ENCODE measurements around the gene CACNG1. TPM values are rescaled to one million over a fixed set of nuclear protein-coding genes. Genes with fewer than 3 reads are reported as not detected.

CACNG1 gene
- polyA plus RNA-seq, 1 donor (not counting 4 experiments of a cell fraction or from before 2014, with no cell fraction given): not detected

DNA sequence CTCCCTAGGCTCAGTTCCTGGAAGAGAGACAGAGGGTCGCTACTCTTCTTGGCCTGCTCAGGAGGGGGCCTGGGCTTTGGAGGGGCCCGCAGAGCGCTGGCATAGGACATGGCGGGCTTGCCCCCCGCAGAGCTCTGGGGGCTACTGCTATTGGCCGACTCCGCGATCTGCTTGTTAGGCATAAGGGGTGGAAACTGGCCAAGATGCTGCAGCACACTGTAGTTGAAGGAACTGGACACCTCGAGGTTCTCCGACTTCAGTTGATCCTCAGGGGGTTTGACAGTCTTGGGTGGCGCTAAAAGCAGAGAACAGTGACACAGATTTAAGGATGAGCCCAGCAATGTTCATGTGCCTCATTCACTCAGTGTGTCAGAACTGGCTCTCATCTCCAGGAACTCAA is 33.9 kb downstream of the CACNG1 start:
- no peak overlapping the region for H2AFZ ChIP-seq (ENCODE audit: control insufficient read depth, low read length)
- H3K4me3 ChIP-seq (ENCODE audit: control insufficient read depth in 2 of 3, extremely low read depth in 1 of 3, insufficient read depth in 2 of 3, low read depth in 1 of 3, low read length in 3 of 3): no peak overlapping the region
- H3K27ac ChIP-seq (ENCODE audit: control insufficient read depth, insufficient read depth, low read length): no peak overlapping the region
- TF ChIP-seq EZH2 (IDR thresholded peaks at IDR 0.05; ENCODE audit: low read length): no peak
- TF ChIP-seq, protein P1, sequence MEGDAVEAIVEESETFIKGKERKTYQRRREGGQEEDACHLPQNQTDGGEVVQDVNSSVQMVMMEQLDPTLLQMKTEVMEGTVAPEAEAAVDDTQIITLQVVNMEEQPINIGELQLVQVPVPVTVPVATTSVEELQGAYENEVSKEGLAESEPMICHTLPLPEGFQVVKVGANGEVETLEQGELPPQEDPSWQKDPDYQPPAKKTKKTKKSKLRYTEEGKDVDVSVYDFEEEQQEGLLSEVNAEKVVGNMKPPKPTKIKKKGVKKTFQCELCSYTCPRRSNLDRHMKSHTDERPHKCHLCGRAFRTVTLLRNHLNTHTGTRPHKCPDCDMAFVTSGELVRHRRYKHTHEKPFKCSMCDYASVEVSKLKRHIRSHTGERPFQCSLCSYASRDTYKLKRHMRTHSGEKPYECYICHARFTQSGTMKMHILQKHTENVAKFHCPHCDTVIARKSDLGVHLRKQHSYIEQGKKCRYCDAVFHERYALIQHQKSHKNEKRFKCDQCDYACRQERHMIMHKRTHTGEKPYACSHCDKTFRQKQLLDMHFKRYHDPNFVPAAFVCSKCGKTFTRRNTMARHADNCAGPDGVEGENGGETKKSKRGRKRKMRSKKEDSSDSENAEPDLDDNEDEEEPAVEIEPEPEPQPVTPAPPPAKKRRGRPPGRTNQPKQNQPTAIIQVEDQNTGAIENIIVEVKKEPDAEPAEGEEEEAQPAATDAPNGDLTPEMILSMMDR (optimal IDR thresholded peaks at IDR 0.05 in 1 of 3, IDR thresholded peaks at IDR 0.05 in 1 of 3, conservative IDR thresholded peaks at IDR 0.05 in 1 of 3; ENCODE audit: extremely low read depth in 1 of 3, insufficient read depth in 2 of 3, low read length in 3 of 3): no peak
- no peaks in the 10 kb centered on the region for H3K9me1 ChIP-seq (ENCODE audit: control insufficient read depth, extremely low read depth, insufficient read depth, low read length)
- peaks cover 0 to 6% of the 10 kb centered on the region in 2 experiments for H3K36me3 ChIP-seq (ENCODE audit: control insufficient read depth in 2 of 2, extremely low read depth in 1 of 2, insufficient read depth in 2 of 2, low read length in 2 of 2)
- H3K9me3 ChIP-seq (ENCODE audit: control insufficient read depth, low read depth, low read length): no peaks in the 10 kb centered on the region
- no peak overlapping the region for H3K4me2 ChIP-seq (ENCODE audit: control insufficient read depth, extremely low read depth, insufficient read depth, low read depth, low read length)
- no peak for DNase-seq (ENCODE audit: low read depth, low spot score)
- dilution Hi-C loops (cut with MboI; ENCODE audit: extremely low pct_ligation_motif_present, low sequenced_read_pairs): no loop called here
- no peaks in the 10 kb centered on the region for H3K4me1 ChIP-seq (ENCODE audit: control insufficient read depth, extremely low read depth, insufficient read depth, low read length)
- no peaks in the 10 kb centered on the region for H3K27me3 ChIP-seq (ENCODE audit: control insufficient read depth, extremely low read depth, insufficient read depth, low read length)
- no peak overlapping the region for H3K9ac ChIP-seq (ENCODE audit: control insufficient read depth, extremely low read depth, insufficient read depth, low read length)
- H4K20me1 ChIP-seq (ENCODE audit: control insufficient read depth, extremely low read depth, insufficient read depth, low read length): no peaks in the 10 kb centered on the region
- no peak for FAIRE-seq
- H3K79me2 ChIP-seq (ENCODE audit: control insufficient read depth, insufficient read depth, low read length): no peaks in the 10 kb centered on the region

DNA sequence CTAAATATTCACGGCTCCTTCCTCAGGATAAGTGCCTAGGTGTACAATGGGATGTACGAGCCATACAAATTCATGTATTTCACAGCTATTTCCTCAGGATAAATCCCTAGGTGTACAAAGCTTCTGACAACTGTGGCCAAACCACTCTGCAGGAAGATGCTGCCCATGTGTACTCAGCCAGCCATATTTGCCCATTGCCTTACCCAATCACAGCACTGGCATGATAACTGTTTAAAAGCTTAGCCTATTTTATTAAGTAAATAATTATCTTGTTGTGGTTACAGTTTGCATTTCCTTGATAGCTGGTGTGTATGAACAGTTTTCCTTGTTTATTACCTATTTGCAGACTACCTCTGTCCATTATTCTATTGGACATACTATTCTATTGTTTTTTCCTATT is 35.1 kb downstream of the CACNG1 start:
- DNase-seq (ENCODE audit: low read depth, low spot score) (no peak), FAIRE-seq (no peak)
- H3K27me3 ChIP-seq (ENCODE audit: control insufficient read depth, extremely low read depth, insufficient read depth, low read length): no peaks in the 10 kb centered on the region
- TF ChIP-seq, protein P1 (optimal IDR thresholded peaks at IDR 0.05 in 1 of 3, IDR thresholded peaks at IDR 0.05 in 1 of 3, conservative IDR thresholded peaks at IDR 0.05 in 1 of 3; ENCODE audit: extremely low read depth in 1 of 3, insufficient read depth in 2 of 3, low read length in 3 of 3): no peak
- TF ChIP-seq EZH2 (IDR thresholded peaks at IDR 0.05; ENCODE audit: low read length): no peak
- H3K9me3 ChIP-seq (ENCODE audit: control insufficient read depth, low read depth, low read length): no peaks in the 10 kb centered on the region
- no peak overlapping the region for H2AFZ ChIP-seq (ENCODE audit: control insufficient read depth, low read length)
- no peak overlapping the region for H3K4me3 ChIP-seq (ENCODE audit: control insufficient read depth in 2 of 3, extremely low read depth in 1 of 3, insufficient read depth in 2 of 3, low read depth in 1 of 3, low read length in 3 of 3)
- no peak overlapping the region for H3K4me2 ChIP-seq (ENCODE audit: control insufficient read depth, extremely low read depth, insufficient read depth, low read depth, low read length)
- H3K36me3 ChIP-seq (ENCODE audit: control insufficient read depth in 2 of 2, extremely low read depth in 1 of 2, insufficient read depth in 2 of 2, low read length in 2 of 2): peaks cover 0 to 6% of the 10 kb centered on the region in 2 experiments
- H3K79me2 ChIP-seq (ENCODE audit: control insufficient read depth, insufficient read depth, low read length): no peaks in the 10 kb centered on the region
- H4K20me1 ChIP-seq (ENCODE audit: control insufficient read depth, extremely low read depth, insufficient read depth, low read length): no peaks in the 10 kb centered on the region
- H3K27ac ChIP-seq (ENCODE audit: control insufficient read depth, insufficient read depth, low read length): no peak overlapping the region
- no peaks in the 10 kb centered on the region for H3K9me1 ChIP-seq (ENCODE audit: control insufficient read depth, extremely low read depth, insufficient read depth, low read length)
- dilution Hi-C loops (cut with MboI; ENCODE audit: extremely low pct_ligation_motif_present, low sequenced_read_pairs): no loop called here
- no peaks in the 10 kb centered on the region for H3K4me1 ChIP-seq (ENCODE audit: control insufficient read depth, extremely low read depth, insufficient read depth, low read length)
- no peak overlapping the region for H3K9ac ChIP-seq (ENCODE audit: control insufficient read depth, extremely low read depth, insufficient read depth, low read length)

Measured in keratinocyte (primary cell).